IPS DF 6.9 (cell line): ENCODE results near the gene NANOS2.
A peak's percentile ranks its signal among the peaks of the same experiment; 100 is the strongest.
"Not testable (repeated sequence)": the region's sequence is repeated elsewhere in the genome, so short reads cannot be mapped to it uniquely, and the experiment has no call there.

Experiments used
- DNase-seq: peaks from one replicate; pipeline ENCODE4 v3.0.0-alpha.2; 2013; ENCODE audit warnings: low read depth, low spot score
- H3K27ac ChIP-seq: one replicate; pipeline ENCODE4 v1.5.1; 2013; ENCODE audit warnings: low read length, control low read depth
- H3K27me3 ChIP-seq: 2 replicates; pipeline ENCODE4 v1.6.1; 2013; ENCODE audit warnings: mild to moderate bottlenecking, low read length; ENCODE audit not compliant: control insufficient read depth, insufficient read depth
- H3K36me3 ChIP-seq: 2 replicates; pipeline ENCODE4 v1.6.1; 2013; ENCODE audit warnings: low read length; ENCODE audit not compliant: control insufficient read depth, insufficient read depth
- H3K4me1 ChIP-seq: 2 replicates; pipeline ENCODE4 v1.6.1; 2013; ENCODE audit warnings: low read length; ENCODE audit not compliant: control insufficient read depth, insufficient read depth
- H3K4me3 ChIP-seq: 2 replicates; pipeline ENCODE4 v1.5.1; 2013; ENCODE audit warnings: mild to moderate bottlenecking, low read length
- H3K9me3 ChIP-seq: 2 replicates; pipeline ENCODE4 v1.6.1; 2013; ENCODE audit warnings: low read length, inconsistent platforms; ENCODE audit not compliant: control insufficient read depth, insufficient read depth
- WGBS: extraction: QIAGEN DNeasy Blood & Tissue Kit; methylation state at CpG from one replicate; pipeline ENCODE4 v1.1.7; 2013; ENCODE audit warnings: mixed read lengths, missing lambda C conversion rate; ENCODE audit not compliant: insufficient read length, insufficient coverage; 5-methylcytosine and 5-hydroxymethylcytosine counted together

The NANOS2 gene

GRCh38 chr19:45895983-45896599, 18.5 kb downstream of the NANOS2 start:
- H3K4me1 ChIP-seq, H3K9me3 ChIP-seq, H3K27ac ChIP-seq, DNase-seq, H3K27me3 ChIP-seq, H3K4me3 ChIP-seq, H3K36me3 ChIP-seq: not testable (repeated sequence)
- no CpG with 5 or more reads among the region's 12 CpGs for WGBS

- no CpG with 5 or more reads among the region's 9 CpGs for WGBS
- H3K27ac ChIP-seq, result no peak overlapping the region
- H3K36me3 ChIP-seq, result no peaks in the 10 kb centered on the region; the same call in none of the 2 replicates
- no peaks in the 10 kb centered on the region for H3K4me1 ChIP-seq
- H3K9me3 ChIP-seq, result no peaks in the 10 kb centered on the region
- no peak for DNase-seq
- H3K4me3 ChIP-seq, result no peak overlapping the region
- H3K27me3 ChIP-seq, result no peaks in the 10 kb centered on the region
Observed at GRCh38 chr19:45895519-45895972, 19.0 kb downstream of the NANOS2 start.

- H3K4me3 ChIP-seq, result no peak overlapping the region
- H3K27ac ChIP-seq, result no peak overlapping the region
- no CpG with 5 or more reads among the region's 17 CpGs for WGBS
Observed at GRCh38 chr19:45890877-45891276, 23.7 kb downstream of the NANOS2 start.

GRCh38 chr19:45889210-45889885, 25.2 kb downstream of the NANOS2 start:
- peaks cover 6% of the 10 kb centered on the region; the same call in 1 of the 2 replicates for H3K36me3 ChIP-seq
- DNase-seq, result no peak
- no peak overlapping the region for H3K4me3 ChIP-seq
- no CpG with 5 or more reads among the region's 6 CpGs for WGBS
- peaks cover 5% of the 10 kb centered on the region for H3K4me1 ChIP-seq
- H3K27ac ChIP-seq, result no peak overlapping the region
- no peaks in the 10 kb centered on the region for H3K9me3 ChIP-seq
- H3K27me3 ChIP-seq, result no peaks in the 10 kb centered on the region

More at GRCh38 chr19:45890877-45891276, 23.7 kb downstream of the NANOS2 start:
- no peaks in the 10 kb centered on the region for H3K9me3 ChIP-seq
- no peaks in the 10 kb centered on the region; the same call in 1 of the 2 replicates for H3K36me3 ChIP-seq
- H3K4me1 ChIP-seq, result no peaks in the 10 kb centered on the region
- H3K27me3 ChIP-seq, result no peaks in the 10 kb centered on the region
- DNase-seq, result no peak

DNA sequence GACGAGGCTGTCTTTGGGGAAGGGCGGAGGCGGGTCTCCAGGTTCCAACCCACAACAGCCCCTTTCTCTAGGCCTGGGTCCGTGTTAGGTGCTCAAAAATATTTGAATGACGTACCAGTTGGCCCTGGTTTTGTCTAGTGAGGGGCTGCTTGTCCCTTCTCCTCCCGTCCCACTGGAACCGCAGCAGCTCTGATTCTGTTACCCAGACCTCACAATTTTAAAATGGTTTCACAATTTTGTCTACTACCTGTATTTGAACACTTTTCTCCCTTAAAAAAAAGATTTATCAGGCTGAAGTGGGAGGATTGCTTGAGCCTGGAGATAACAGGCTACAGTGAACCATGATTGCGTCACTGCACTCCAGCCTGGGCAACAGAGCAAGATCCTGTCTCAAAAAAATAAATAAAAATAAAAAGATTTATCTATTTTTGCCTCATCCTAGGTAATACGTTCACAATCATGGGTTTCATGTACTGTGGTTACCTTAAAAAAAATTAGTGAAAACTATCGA, 27.3 kb downstream of the NANOS2 start:
- Histone ChIP-seq H3K9me3 (no peaks in the 10 kb centered on the region), H3K4me1 (peaks cover 8% of the 10 kb centered on the region), H3K36me3 (peaks cover 10% of the 10 kb centered on the region; the same call in 1 of the 2 replicates), H3K27me3 (no peaks in the 10 kb centered on the region), H3K4me3 (peak overlapping the region; percentile 83; the same call in 1 of the 2 replicates), H3K27ac (no peak overlapping the region)
- DNase-seq, result no peak
- no CpG with 5 or more reads among the region's 10 CpGs for WGBS

- H3K4me1 ChIP-seq, result peaks cover 11% of the 10 kb centered on the region
- H3K9me3 ChIP-seq, result no peaks in the 10 kb centered on the region
- no CpG with 5 or more reads among the region's 32 CpGs for WGBS
- H3K27ac ChIP-seq, result no peak overlapping the region
- H3K4me3 ChIP-seq, result peak overlapping the region; percentile 83; the same call in 1 of the 2 replicates
- H3K27me3 ChIP-seq, result no peaks in the 10 kb centered on the region
- peak; percentile 87 for DNase-seq
- peaks cover 10% of the 10 kb centered on the region; the same call in 1 of the 2 replicates for H3K36me3 ChIP-seq
Observed at GRCh38 chr19:45886427-45887199, 28.0 kb downstream of the NANOS2 start.

DNA sequence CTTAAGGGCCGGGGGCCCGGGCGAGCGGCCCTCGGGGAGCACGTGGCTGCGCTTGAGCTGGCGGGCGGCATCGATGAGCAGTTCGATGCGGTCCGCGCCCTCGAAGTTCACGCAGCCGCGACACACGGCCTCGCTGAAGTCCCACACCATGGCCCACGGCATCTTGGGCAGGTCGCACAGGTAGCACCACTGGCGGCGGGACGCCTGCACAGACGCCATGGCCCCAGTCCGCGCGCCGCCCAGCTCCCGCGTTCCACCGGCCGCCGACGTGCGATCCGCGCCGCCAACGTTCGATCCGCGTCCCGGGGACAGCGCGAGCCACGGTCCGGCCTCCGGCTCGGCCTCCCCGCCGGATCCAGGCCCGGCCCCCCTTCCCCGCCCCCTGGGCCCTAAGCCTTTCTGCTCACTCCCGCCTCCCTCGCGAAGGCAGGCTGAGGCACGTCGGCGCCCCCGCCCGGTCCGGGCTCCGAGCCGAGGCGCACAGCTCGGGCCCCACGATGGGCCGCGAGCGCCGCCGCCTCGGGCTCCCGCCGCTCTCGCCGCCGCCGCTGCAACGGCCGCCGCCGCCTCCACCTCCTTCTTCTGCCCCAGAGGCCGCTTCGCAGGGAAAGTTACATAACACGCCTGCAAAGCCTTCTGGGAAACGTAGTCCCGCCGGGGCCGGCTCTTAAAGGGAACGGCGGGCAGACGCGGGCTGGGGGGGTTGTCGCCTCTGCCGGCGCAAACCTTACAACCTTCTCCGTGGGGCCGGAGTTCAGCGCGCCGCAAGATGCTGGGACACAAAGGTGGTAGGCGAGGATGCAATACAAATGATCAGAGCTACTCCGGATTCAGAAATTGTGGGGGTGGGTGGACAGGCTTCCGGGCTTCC, 28.8 kb downstream of the NANOS2 start, which contains the start of gene IRF2BP1:
IRF2BP1 (minus strand) TSS at position 586 of the 871 bp plus-strand sequence; CDS start at position 219, 367 bp downstream.
- no peaks in the 10 kb centered on the region for H3K27me3 ChIP-seq
- no peak within 1 kb of the TSS for H3K27ac ChIP-seq
- H3K9me3 ChIP-seq, result no peaks in the 10 kb centered on the region
- peaks cover 10% of the 10 kb centered on the region; the same call in 1 of the 2 replicates for H3K36me3 ChIP-seq
- peaks cover 13% of the 10 kb centered on the region for H3K4me1 ChIP-seq
- no peak for DNase-seq
- peak within 1 kb of the TSS; percentile 83 for H3K4me3 ChIP-seq
- no CpG with 5 or more reads among the region's 107 CpGs for WGBS

- no peak for DNase-seq
- Histone ChIP-seq H3K4me1 (peaks cover 13% of the 10 kb centered on the region), H3K27ac (no peak overlapping the region), H3K9me3 (no peaks in the 10 kb centered on the region), H3K27me3 (no peaks in the 10 kb centered on the region), H3K4me3 (peak overlapping the region; percentile 83; the same call in 1 of the 2 replicates), H3K36me3 (peaks cover 10% of the 10 kb centered on the region; the same call in 1 of the 2 replicates)
- no CpG with 5 or more reads among the region's 72 CpGs for WGBS
Observed at GRCh38 chr19:45884682-45885555, 29.7 kb downstream of the NANOS2 start.
